Amniotic stem cell (primary cell): ENCODE data around the gene ABHD6.
"Not testable (repeated sequence)": the region's sequence is repeated elsewhere in the genome, so short reads cannot be mapped to it uniquely, and the experiment has no call there.

Experiments
- DNase-seq: peaks from one replicate; lab custom pipeline; 2025; lab: John Stamatoyannopoulos, UW

ABHD6 gene

GRCh38 chr3:58323529-58324390 is 86.2 kb downstream of the ABHD6 start:
- DNase-seq, result no peak

- DNase-seq, result no peak
These were observed 87.1 kb downstream of the ABHD6 start for GRCh38 chr3:58324391-58325390.

GRCh38 chr3:58325525-58325992 is 88.0 kb downstream of the ABHD6 start:
- DNase-seq, result no peak

- no peak for DNase-seq
These were observed 88.8 kb downstream of the ABHD6 start for GRCh38 chr3:58326267-58326900.

- no peak for DNase-seq
These were observed 91.7 kb downstream of the ABHD6 start for GRCh38 chr3:58329150-58329921.

- no peak for DNase-seq
These were observed 92.4 kb downstream of the ABHD6 start for GRCh38 chr3:58329922-58330413.

- no peak for DNase-seq
These were observed 94.1 kb downstream of the ABHD6 start for GRCh38 chr3:58331593-58332152.

GRCh38 chr3:58332575-58333188 is 95.1 kb downstream of the ABHD6 start, which contains the start of gene PXK:
Gene PXK (plus strand): TSS chr3:58332892. CDS start chr3:58332989, 97 bp downstream.
- peak; percentile 56 for DNase-seq

- no peak for DNase-seq
These were observed 95.8 kb downstream of the ABHD6 start for GRCh38 chr3:58333206-58334012.

- DNase-seq, result no peak
These were observed 96.4 kb downstream of the ABHD6 start for GRCh38 chr3:58334013-58334321.

- DNase-seq, result no peak
These were observed 96.9 kb downstream of the ABHD6 start for GRCh38 chr3:58334506-58334884.

GRCh38 chr3:58335652-58335947 is 98.0 kb downstream of the ABHD6 start:
- DNase-seq, result no peak

- no peak for DNase-seq
These were observed 98.7 kb downstream of the ABHD6 start for GRCh38 chr3:58336135-58336882.

- no peak for DNase-seq
These were observed 99.6 kb downstream of the ABHD6 start for GRCh38 chr3:58337190-58337589.

GRCh38 chr3:58339146-58339545 is 101.6 kb downstream of the ABHD6 start:
- not testable (repeated sequence) for DNase-seq

- no peak for DNase-seq
These were observed 103.1 kb downstream of the ABHD6 start for GRCh38 chr3:58340594-58341244.

- no peak for DNase-seq
These were observed 103.8 kb downstream of the ABHD6 start for GRCh38 chr3:58341376-58341775.

- no peak for DNase-seq
These were observed 105.1 kb downstream of the ABHD6 start for GRCh38 chr3:58342676-58343075.
